ENCODE data around the gene PTGDS.

The PTGDS gene

DNA sequence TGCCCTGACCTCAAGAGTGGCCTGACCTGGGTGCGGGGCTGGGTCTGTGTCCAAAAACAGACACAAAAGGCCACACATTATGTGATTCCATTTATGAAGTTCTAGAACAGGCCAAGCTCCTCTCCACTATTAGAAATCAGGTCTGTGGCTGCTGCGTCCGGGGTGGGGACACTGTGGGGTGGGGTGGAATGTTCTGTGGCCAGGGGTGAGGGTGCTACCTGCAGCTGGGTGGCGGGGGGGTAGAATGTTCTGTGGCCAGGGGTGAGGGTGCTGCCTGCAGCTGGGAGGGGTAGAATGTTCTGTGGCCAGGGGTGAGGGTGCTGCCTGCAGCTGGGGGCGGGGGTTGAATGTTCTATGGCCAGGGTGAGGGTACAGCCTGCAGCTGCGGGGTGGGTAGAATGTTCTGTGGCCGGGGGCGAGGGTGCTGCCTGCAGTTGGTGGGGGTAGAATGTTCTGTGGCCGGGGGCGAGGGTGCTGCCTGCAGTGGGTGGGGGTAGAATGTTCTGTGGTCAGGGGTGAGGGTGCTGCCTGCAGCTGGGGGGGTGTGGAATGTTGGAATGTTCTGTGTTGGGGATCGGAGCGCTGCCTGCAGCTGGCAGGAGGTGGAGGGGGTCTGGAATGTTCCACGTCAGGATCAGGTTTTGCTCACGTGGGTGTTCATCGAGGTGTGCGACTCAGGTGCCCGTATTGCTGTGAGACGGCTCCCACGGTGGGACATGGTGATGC is 16.9 kb upstream of the PTGDS start:
- Histone ChIP-seq H3K27me3 (ENCODE audit: control insufficient read depth, insufficient read depth, low read length) (no peaks in the 10 kb centered on the region), H3K9me3 (ENCODE audit: control insufficient read depth, insufficient read depth, low read depth, low read length) (no peaks in the 10 kb centered on the region), H3K4me1 (ENCODE audit: control insufficient read depth, insufficient read depth, low read length) (no peaks in the 10 kb centered on the region), H3K36me3 (ENCODE audit: control insufficient read depth, insufficient read depth, low read length) (no peaks in the 10 kb centered on the region), H3K27ac (ENCODE audit: low read depth, low read length) (no peak overlapping the region), H3K4me3 (ENCODE audit: low read depth, low read length) (no peak overlapping the region), H3K9ac (ENCODE audit: low read length) (no peak overlapping the region)

DNA sequence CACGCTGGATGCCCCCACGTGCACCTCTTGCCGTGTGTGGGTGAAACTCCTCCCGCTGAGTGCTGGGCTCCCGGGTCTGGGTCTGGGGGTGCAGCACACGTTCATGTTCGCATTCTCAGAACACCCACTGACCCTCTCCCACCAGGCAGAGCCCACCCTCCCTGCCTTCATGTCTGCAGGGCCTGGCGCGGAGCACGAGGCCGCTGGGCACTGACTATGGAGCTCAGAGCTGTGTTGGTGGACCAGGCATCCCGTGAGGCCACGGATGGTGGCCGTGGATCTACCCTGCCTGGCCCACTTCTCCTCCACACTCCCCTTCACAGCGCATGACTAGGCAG is 16.4 kb upstream of the PTGDS start:
- Histone ChIP-seq H3K9ac (ENCODE audit: low read length) (no peak overlapping the region), H3K27ac (ENCODE audit: low read depth, low read length) (no peak overlapping the region), H3K36me3 (ENCODE audit: control insufficient read depth, insufficient read depth, low read length) (no peaks in the 10 kb centered on the region), H3K9me3 (ENCODE audit: control insufficient read depth, insufficient read depth, low read depth, low read length) (no peaks in the 10 kb centered on the region), H3K4me1 (ENCODE audit: control insufficient read depth, insufficient read depth, low read length) (peaks cover 3% of the 10 kb centered on the region), H3K27me3 (ENCODE audit: control insufficient read depth, insufficient read depth, low read length) (no peaks in the 10 kb centered on the region), H3K4me3 (ENCODE audit: low read depth, low read length) (no peak overlapping the region)

DNA sequence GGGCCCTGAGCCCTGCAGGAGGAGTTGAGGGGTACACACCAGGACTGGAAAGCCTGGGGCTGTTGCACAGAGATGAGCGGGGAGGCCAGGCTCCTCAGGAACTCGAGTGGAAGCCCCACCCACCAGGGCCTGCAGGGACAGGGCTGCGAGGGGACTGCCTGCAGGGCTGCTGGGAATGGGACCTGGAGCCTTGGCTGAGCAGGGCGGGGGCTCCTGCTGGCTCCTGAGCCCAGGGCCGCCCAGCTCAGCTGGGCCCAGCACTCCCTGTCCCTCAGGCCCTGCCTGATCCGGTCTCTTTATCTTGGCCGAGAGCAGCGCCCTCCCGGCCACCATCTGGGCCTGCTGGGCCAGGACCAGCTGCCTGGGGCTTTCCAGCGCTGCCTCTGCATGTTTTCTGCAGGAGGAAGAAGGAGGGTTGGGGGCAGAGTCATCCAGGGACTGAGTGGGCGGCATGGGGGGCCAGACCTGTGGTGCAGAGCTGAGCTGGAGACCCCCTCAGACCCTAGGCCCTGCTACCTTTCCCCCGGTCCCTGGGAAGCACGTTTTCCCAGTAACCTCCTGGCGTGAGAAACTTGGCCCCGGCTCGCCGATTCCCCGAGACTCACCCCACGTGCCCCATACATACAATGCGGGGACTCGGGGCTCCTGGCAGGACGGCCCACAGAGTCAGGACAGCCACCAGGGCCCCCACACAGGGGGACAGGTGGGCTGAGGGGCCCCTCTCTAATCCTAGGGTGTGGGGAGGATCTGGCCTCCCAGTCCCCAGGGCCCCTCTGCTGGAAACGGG is 15.8 kb upstream of the PTGDS start:
- no peak overlapping the region for H3K27ac ChIP-seq (ENCODE audit: low read depth, low read length)
- no peaks in the 10 kb centered on the region for H3K9me3 ChIP-seq (ENCODE audit: control insufficient read depth, insufficient read depth, low read depth, low read length)
- H3K36me3 ChIP-seq (ENCODE audit: control insufficient read depth, insufficient read depth, low read length) = no peaks in the 10 kb centered on the region
- peaks cover 8% of the 10 kb centered on the region for H3K4me1 ChIP-seq (ENCODE audit: control insufficient read depth, insufficient read depth, low read length)
- no peak overlapping the region for H3K4me3 ChIP-seq (ENCODE audit: low read depth, low read length)
- H3K27me3 ChIP-seq (ENCODE audit: control insufficient read depth, insufficient read depth, low read length) = no peaks in the 10 kb centered on the region
- H3K9ac ChIP-seq (ENCODE audit: low read length) = no peak overlapping the region

DNA sequence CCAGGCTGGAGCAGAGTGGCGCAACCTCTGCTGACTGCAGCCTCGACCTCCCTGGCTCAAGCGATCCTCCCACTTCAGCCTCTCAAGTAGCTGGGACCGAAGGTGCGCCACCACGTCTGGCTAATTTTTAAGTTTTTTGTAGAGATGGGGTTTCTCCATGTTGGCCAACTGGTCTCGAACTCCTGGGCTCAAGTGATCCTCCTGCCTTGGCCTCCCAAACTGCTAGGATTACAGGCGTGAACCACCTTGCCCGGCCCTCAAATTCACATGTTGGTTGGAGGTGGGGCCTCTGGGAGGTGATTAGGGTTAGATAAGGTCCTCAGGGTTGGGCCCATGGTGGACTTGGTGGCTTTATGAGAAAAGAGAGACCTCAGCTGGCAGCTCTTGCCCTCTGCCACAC is 15.1 kb upstream of the PTGDS start:
- Histone ChIP-seq H3K4me3 (ENCODE audit: low read depth, low read length) (no peak overlapping the region), H3K27me3 (ENCODE audit: control insufficient read depth, insufficient read depth, low read length) (no peaks in the 10 kb centered on the region), H3K36me3 (ENCODE audit: control insufficient read depth, insufficient read depth, low read length) (no peaks in the 10 kb centered on the region), H3K9ac (ENCODE audit: low read length) (no peak overlapping the region), H3K27ac (ENCODE audit: low read depth, low read length) (no peak overlapping the region), H3K9me3 (ENCODE audit: control insufficient read depth, insufficient read depth, low read depth, low read length) (no peaks in the 10 kb centered on the region), H3K4me1 (ENCODE audit: control insufficient read depth, insufficient read depth, low read length) (peaks cover 8% of the 10 kb centered on the region)

DNA sequence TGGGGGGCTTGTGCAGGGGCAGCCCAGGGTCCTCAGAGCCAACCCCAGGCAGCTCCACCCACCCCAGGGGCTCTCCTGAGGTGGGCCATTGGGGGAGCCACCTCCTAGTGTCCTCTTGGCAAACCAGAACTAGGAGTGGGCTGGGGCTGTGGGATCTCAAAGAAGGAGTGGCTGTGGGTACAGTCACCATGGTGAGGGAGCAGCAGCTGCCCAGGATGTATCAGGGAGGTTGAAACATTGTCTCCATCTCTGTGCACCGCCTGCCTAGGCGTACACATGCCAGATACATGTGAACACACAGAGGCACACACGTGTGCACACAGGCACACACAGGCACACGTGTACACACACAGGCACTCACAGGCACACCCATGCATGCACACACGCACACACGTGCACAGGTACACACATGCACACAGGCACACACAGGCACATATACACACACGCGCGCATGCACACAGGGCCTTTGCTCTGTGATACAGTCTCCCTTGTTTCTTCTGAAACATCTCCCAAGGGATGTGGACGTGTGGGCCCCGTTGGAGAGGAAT is 14.5 kb upstream of the PTGDS start:
- Histone ChIP-seq H3K9me3 (ENCODE audit: control insufficient read depth, insufficient read depth, low read depth, low read length) (no peaks in the 10 kb centered on the region), H3K9ac (ENCODE audit: low read length) (no peak overlapping the region), H3K4me3 (ENCODE audit: low read depth, low read length) (no peak overlapping the region), H3K27me3 (ENCODE audit: control insufficient read depth, insufficient read depth, low read length) (no peaks in the 10 kb centered on the region), H3K27ac (ENCODE audit: low read depth, low read length) (no peak overlapping the region), H3K4me1 (ENCODE audit: control insufficient read depth, insufficient read depth, low read length) (peaks cover 8% of the 10 kb centered on the region), H3K36me3 (ENCODE audit: control insufficient read depth, insufficient read depth, low read length) (no peaks in the 10 kb centered on the region)

DNA sequence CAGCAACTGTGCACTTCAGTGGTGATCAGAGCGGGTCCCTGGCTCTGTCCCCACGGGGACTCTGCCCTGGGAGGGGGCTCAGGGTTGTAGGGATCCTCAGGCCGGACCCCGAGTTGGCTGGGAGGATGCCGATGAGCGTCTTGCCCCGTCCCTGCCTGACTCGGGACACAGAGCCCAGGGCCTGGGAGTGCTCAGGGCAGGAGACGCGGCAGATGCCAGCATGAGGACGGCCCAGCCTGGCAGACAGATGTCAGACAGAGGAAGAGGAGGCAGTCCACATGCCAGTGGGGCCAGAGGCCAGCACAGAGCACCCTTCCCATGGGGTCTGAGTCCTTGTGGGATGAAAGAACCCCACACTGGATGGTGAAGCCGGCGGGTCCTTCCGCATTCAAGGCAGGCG is 14.0 kb upstream of the PTGDS start:
- H3K4me1 ChIP-seq (ENCODE audit: control insufficient read depth, insufficient read depth, low read length) = peaks cover 8% of the 10 kb centered on the region
- H3K36me3 ChIP-seq (ENCODE audit: control insufficient read depth, insufficient read depth, low read length) = no peaks in the 10 kb centered on the region
- no peak overlapping the region for H3K9ac ChIP-seq (ENCODE audit: low read length)
- no peak overlapping the region for H3K4me3 ChIP-seq (ENCODE audit: low read depth, low read length)
- no peaks in the 10 kb centered on the region for H3K9me3 ChIP-seq (ENCODE audit: control insufficient read depth, insufficient read depth, low read depth, low read length)
- no peaks in the 10 kb centered on the region for H3K27me3 ChIP-seq (ENCODE audit: control insufficient read depth, insufficient read depth, low read length)
- no peak overlapping the region for H3K27ac ChIP-seq (ENCODE audit: low read depth, low read length)

DNA sequence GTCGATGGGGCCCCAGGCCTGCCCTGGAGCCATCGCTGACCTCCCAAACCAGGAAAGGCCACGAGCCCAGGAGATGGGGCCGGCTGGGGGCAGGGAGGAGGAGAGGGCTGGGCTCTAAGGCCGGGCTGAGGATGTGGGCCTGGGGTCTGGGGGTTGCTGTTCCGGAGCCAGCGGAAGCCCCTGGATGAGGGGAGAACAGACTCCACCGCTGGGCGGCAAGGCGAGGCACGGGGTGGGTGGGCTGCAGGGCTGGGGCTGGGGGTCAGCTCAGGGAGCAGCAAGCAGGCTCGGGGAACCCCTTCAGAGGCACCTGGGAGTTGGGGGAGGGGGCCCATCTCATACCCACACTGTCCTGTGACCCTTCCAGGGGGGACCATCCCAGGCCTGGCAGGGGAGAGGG is 13.6 kb upstream of the PTGDS start:
- H3K27me3 ChIP-seq (ENCODE audit: control insufficient read depth, insufficient read depth, low read length) = no peaks in the 10 kb centered on the region
- peaks cover 8% of the 10 kb centered on the region for H3K4me1 ChIP-seq (ENCODE audit: control insufficient read depth, insufficient read depth, low read length)
- no peak overlapping the region for H3K27ac ChIP-seq (ENCODE audit: low read depth, low read length)
- H3K9me3 ChIP-seq (ENCODE audit: control insufficient read depth, insufficient read depth, low read depth, low read length) = no peaks in the 10 kb centered on the region
- H3K9ac ChIP-seq (ENCODE audit: low read length) = no peak overlapping the region
- no peaks in the 10 kb centered on the region for H3K36me3 ChIP-seq (ENCODE audit: control insufficient read depth, insufficient read depth, low read length)
- no peak overlapping the region for H3K4me3 ChIP-seq (ENCODE audit: low read depth, low read length)

DNA sequence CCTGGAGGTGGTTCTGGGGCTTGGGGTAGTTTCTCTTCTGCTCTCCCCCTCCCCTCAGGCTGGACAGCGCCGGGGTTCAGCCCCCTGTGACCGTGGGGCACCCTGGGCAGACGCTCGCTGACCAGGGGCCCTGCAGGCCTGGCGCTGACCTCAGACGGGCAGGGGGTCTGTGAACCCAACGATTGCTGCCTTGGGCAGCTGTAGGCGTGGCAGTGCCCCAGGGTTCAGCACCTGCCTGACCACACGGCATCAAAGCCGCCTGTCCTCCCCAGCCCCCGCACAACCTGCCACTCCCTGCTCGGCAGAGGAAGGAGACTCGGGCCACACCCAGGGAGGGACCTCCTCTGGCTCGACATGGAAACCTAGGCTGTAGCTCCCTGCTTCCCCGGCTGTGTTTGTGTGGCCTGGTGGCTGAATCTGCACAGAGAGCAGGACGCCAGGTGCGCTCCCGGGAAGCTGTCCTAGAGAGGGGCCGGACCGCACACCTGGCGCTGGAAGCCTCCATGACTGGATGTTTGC is 13.1 kb upstream of the PTGDS start:
- Histone ChIP-seq H3K4me1 (ENCODE audit: control insufficient read depth, insufficient read depth, low read length) (peaks cover 8% of the 10 kb centered on the region), H3K4me3 (ENCODE audit: low read depth, low read length) (no peak overlapping the region), H3K36me3 (ENCODE audit: control insufficient read depth, insufficient read depth, low read length) (no peaks in the 10 kb centered on the region), H3K27me3 (ENCODE audit: control insufficient read depth, insufficient read depth, low read length) (no peaks in the 10 kb centered on the region), H3K9me3 (ENCODE audit: control insufficient read depth, insufficient read depth, low read depth, low read length) (no peaks in the 10 kb centered on the region), H3K27ac (ENCODE audit: low read depth, low read length) (no peak overlapping the region), H3K9ac (ENCODE audit: low read length) (no peak overlapping the region)

DNA sequence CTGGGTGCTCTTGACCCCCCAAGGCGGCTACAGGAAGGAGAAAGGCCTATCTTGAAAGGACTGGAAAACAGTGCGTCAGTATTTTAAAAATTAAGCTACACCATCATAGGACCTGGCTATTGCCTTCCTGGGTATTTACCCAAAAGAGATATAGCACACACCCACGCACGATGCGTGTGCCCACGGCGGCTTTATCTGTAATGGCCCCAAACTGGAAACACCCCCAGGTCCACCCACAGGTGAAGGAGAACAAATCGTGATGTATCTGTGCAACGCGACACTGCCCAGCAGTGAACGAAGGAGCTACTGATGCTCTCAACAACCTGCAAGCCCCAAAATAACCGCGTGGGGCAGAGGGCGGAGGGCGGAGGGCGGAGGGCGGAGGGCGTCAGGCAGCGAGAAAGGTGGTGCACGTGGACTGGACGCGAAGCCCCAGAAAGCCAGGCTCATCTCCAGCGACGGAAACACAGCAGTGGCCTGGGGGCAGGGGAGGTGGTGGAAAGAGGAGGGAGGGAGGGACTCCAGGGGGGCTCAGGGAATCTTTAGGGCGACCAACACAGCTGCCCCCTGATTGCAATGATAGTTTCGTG is 12.4 kb upstream of the PTGDS start:
- Histone ChIP-seq H3K27me3 (ENCODE audit: control insufficient read depth, insufficient read depth, low read length) (no peaks in the 10 kb centered on the region), H3K36me3 (ENCODE audit: control insufficient read depth, insufficient read depth, low read length) (no peaks in the 10 kb centered on the region), H3K9ac (ENCODE audit: low read length) (no peak overlapping the region), H3K9me3 (ENCODE audit: control insufficient read depth, insufficient read depth, low read depth, low read length) (no peaks in the 10 kb centered on the region), H3K27ac (ENCODE audit: low read depth, low read length) (no peak overlapping the region), H3K4me1 (ENCODE audit: control insufficient read depth, insufficient read depth, low read length) (peaks cover 8% of the 10 kb centered on the region), H3K4me3 (ENCODE audit: low read depth, low read length) (no peak overlapping the region)

DNA sequence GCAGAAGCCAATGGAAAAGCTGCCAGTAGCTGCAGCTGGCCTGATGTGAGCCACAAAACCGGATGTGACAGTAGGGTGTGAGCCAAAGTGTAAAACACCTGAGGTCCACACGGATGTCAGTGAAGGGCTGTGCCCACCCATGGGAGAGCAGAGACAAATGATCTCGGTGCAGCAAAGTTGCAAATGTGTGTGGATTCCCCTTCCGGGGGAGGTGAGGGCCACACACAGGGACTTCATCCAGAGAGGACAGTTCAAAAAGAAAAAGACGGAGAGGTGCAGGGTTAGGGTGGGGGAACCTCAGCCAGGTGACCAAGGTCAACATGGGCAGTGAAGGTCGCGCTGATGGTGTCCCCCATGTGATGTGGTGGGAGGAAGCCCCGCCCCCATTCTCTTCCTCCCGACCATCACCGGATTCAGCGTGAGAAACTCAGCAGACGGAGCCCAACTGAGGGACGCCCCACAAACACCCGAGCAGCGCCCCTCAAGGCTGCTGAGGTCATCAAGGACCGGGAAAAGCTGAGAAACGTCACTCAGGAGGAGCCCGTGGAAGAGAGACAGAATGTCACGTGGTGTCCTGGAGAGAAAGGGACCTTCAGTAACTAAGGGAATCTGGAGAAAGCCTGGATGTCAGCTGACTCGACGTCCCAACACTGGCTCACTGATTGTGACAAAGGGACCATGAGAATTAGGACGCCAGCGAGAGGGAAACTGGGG is 11.4 kb upstream of the PTGDS start:
- H3K27ac ChIP-seq (ENCODE audit: low read depth, low read length) = no peak overlapping the region
- no peaks in the 10 kb centered on the region for H3K9me3 ChIP-seq (ENCODE audit: control insufficient read depth, insufficient read depth, low read depth, low read length)
- peaks cover 8% of the 10 kb centered on the region for H3K4me1 ChIP-seq (ENCODE audit: control insufficient read depth, insufficient read depth, low read length)
- no peak overlapping the region for H3K4me3 ChIP-seq (ENCODE audit: low read depth, low read length)
- no peaks in the 10 kb centered on the region for H3K36me3 ChIP-seq (ENCODE audit: control insufficient read depth, insufficient read depth, low read length)
- H3K9ac ChIP-seq (ENCODE audit: low read length) = peak overlapping the region; percentile 29
- H3K27me3 ChIP-seq (ENCODE audit: control insufficient read depth, insufficient read depth, low read length) = no peaks in the 10 kb centered on the region

Data from HUES6 (cell line).